22Rv1 (cell line): ENCODE results near the gene LMOD2.

Experiments used
- ZFX ChIP-seq: fragments of 450-650 bp; IDR thresholded peaks from 2 replicates; pipeline ENCODE4 v1.6.1; 2017; ENCODE audit warnings: antibody characterized with exemption, borderline replicate concordance
- TF ChIP-seq, protein P1 (sequence below): fragments of 450-650 bp; IDR thresholded peaks from 2 replicates; pipeline ENCODE4 v1.5.1; 2017; ENCODE audit warnings: mild to moderate bottlenecking

DNA sequence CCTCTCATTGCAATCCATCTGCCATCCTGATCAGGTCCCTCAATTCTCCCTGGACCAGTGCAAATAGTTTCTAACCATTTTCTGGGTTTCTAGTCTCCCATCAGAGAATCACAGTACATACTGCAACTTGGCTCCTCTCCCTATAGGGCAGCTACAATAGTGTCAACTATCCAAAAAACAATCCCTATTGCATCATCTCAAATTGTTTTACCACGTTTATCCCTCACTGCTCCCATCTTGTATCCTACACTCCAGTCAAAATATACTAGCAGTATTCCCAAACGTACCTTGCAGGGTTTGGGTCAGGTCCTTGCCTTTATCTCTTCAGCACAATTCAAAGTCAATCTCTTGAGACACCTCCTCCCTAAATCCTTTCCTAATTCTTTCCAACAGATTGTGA lies 30.4 kb upstream of the LMOD2 start:
- TF ChIP-seq, protein P1, sequence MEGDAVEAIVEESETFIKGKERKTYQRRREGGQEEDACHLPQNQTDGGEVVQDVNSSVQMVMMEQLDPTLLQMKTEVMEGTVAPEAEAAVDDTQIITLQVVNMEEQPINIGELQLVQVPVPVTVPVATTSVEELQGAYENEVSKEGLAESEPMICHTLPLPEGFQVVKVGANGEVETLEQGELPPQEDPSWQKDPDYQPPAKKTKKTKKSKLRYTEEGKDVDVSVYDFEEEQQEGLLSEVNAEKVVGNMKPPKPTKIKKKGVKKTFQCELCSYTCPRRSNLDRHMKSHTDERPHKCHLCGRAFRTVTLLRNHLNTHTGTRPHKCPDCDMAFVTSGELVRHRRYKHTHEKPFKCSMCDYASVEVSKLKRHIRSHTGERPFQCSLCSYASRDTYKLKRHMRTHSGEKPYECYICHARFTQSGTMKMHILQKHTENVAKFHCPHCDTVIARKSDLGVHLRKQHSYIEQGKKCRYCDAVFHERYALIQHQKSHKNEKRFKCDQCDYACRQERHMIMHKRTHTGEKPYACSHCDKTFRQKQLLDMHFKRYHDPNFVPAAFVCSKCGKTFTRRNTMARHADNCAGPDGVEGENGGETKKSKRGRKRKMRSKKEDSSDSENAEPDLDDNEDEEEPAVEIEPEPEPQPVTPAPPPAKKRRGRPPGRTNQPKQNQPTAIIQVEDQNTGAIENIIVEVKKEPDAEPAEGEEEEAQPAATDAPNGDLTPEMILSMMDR: no peak
- TF ChIP-seq ZFX: no peak
